Measurements from ENCODE around the gene GLS2.
"Not testable (repeated sequence)": the region's sequence is repeated elsewhere in the genome, so short reads cannot be mapped to it uniquely, and the experiment has no call there.

GLS2 gene

GRCh38 chr12:56448860-56449621 is 38.9 kb downstream of the GLS2 start, which contains the start of gene TIMELESS:
Gene TIMELESS (minus strand): TSS chr12:56449426. CDS start chr12:56434170, 15,256 bp downstream.
- DNase-seq (ENCODE audit: extremely low spot score) = peak; percentile 92
- ChIA-PET POLR2A (interaction anchor here (0.7 to 5.1 kb wide), 33 partner anchors 8 to 693 kb away, joined by 3 to 68 read pairs (median 5); partner anchors contain the start of genes CNPY2, ESYT1, PA2G4 and PAN2), CTCF (interaction anchor here (0.9 to 1.0 kb wide), 2 partner anchors 11 to 15 kb away, joined by 3 read pairs; no protein-coding TSS in a partner anchor)
- TF ChIP-seq L3MBTL2 (conservative IDR thresholded peaks at IDR 0.05) (peak; percentile 98), LEF1 (IDR thresholded peaks at IDR 0.05; ENCODE audit: borderline replicate concordance) (no peak)

DNA sequence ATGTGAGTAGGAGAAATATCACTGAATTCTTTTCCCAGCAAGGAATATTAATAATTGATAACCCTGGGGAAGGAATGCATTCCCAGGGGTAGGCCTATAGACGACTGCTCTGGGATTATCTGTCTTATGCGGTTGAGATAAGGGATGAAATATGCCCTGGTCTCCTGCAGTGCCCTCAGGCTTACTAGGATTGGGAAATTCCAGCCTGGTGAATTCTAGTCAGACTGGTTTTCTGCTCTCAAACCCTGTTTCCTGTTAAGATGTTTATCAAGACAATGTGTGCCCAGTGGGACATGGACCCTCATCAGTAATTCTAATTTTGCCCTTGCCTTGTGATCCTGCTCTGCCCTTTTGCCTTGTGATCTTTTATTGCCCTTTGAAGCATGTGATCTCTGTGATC is 44.8 kb downstream of the GLS2 start:
- CTCF ChIA-PET; POLR2A ChIA-PET; DNase-seq (ENCODE audit: extremely low spot score): not testable (repeated sequence)

- ChIA-PET CTCF (interaction anchor here (1.6 kb wide), 1 partner anchor 12 kb away, joined by 3 read pairs; the partner anchor contains the start of gene TIMELESS), POLR2A (interaction anchor here (0.9 to 2.7 kb wide), 2 partner anchors 11 to 26 kb away, joined by 5 to 18 read pairs; partner anchors contain the start of gene TIMELESS)
- DNase-seq (ENCODE audit: extremely low spot score) = no peak
- TF ChIP-seq SP1 (IDR thresholded peaks at IDR 0.05) = no peak
- peak; percentile 81 for TF ChIP-seq PKNOX1 (IDR thresholded peaks at IDR 0.05)
Observed at GRCh38 chr12:56437430-56438176, 50.4 kb downstream of the GLS2 start.

DNA sequence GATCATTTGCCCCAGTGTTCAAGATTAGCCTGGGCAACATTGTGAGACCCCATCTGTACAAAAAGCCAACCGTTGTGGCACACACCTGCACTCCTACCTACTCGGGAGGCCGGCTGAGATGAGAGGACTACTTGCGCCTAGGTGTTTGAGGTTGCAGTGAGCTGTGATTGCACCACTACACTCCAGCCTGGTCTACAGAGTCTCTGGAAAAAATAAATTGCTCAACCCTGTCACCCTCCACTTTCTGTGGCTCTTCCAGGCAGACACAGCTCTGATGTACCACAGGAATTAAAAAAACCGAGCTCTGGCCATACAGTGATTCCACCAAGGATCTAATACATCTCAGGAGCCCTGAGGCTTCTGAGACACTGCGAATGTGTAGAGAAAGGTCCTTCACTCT is 53.1 kb downstream of the GLS2 start:
- DNase-seq (ENCODE audit: extremely low spot score) = no peak
- POLR2A ChIA-PET = interaction anchor here (1.8 kb wide), 1 partner anchor 14 kb away, joined by 8 read pairs; the partner anchor contains the start of gene TIMELESS
- CTCF ChIA-PET = no interaction called here
- no peak for TF ChIP-seq SP1 (IDR thresholded peaks at IDR 0.05)
- no peak for TF ChIP-seq NFRKB (IDR thresholded peaks at IDR 0.05)
- TF ChIP-seq FOXA1 (IDR thresholded peaks at IDR 0.05) = no peak
- no peak for TF ChIP-seq SUZ12 (IDR thresholded peaks at IDR 0.05)
- no peak for TF ChIP-seq TARDBP (IDR thresholded peaks at IDR 0.05)
- no peak for TF ChIP-seq L3MBTL2 (conservative IDR thresholded peaks at IDR 0.05)
- TF ChIP-seq LEF1 (IDR thresholded peaks at IDR 0.05; ENCODE audit: borderline replicate concordance) = no peak
- no peak for TF ChIP-seq HDGF (IDR thresholded peaks at IDR 0.05; ENCODE audit: borderline replicate concordance)
- TF ChIP-seq ELF4 (IDR thresholded peaks at IDR 0.05) = no peak
- no peak for TF ChIP-seq CTBP1 (IDR thresholded peaks at IDR 0.05; ENCODE audit: borderline replicate concordance)

- ChIA-PET CTCF (no interaction called here), POLR2A (interaction anchor here (2.4 kb wide), 1 partner anchor 18 kb away, joined by 13 read pairs; the partner anchor contains the start of gene TIMELESS)
- TF ChIP-seq CTBP1 (IDR thresholded peaks at IDR 0.05; ENCODE audit: borderline replicate concordance) (no peak), LEF1 (IDR thresholded peaks at IDR 0.05; ENCODE audit: borderline replicate concordance) (no peak), ARNT (IDR thresholded peaks at IDR 0.05) (no peak), BHLHE40 (IDR thresholded peaks at IDR 0.05; ENCODE audit: borderline replicate concordance) (no peak), SUZ12 (IDR thresholded peaks at IDR 0.05) (no peak), ELF4 (IDR thresholded peaks at IDR 0.05) (no peak), FOXA1 (IDR thresholded peaks at IDR 0.05) (no peak), ZNF384 (IDR thresholded peaks at IDR 0.05) (no peak), SP1 (IDR thresholded peaks at IDR 0.05) (no peak), FOXM1 (IDR thresholded peaks at IDR 0.05; ENCODE audit: borderline replicate concordance) (no peak)
- no peak for DNase-seq (ENCODE audit: extremely low spot score)
Observed at GRCh38 chr12:56431850-56432249, 56.1 kb downstream of the GLS2 start.

DNA sequence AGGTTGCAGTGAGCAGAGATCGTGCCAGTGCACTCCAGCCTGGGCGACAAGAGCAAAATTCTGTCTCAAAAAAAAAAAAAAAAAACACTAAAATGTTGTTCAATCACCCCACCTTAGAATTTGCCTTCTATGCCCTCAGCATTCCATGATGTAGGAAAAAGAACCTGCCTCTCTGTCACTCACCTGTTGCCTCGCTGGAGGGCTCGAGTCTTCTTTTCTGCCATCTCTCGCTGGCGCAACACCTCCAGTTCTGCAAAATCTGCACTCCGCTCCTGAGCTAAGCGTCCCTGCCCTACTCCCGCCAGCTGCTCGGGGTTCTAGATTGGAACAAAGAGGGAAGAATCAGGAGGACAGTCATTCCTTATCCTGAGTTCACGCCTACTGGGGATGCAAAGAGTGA is 56.7 kb downstream of the GLS2 start:
- TF ChIP-seq HDGF (IDR thresholded peaks at IDR 0.05; ENCODE audit: borderline replicate concordance) (no peak), TARDBP (IDR thresholded peaks at IDR 0.05) (no peak)
- ChIA-PET CTCF (no interaction called here), POLR2A (no interaction called here)
- no peak for DNase-seq (ENCODE audit: extremely low spot score)

GRCh38 chr12:56425940-56426438 is 62.0 kb downstream of the GLS2 start:
- ChIA-PET POLR2A (interaction anchor here (1.7 kb wide), 1 partner anchor 24 kb away, joined by 6 read pairs; the partner anchor contains the start of gene TIMELESS), CTCF (no interaction called here)
- TF ChIP-seq ARNT (IDR thresholded peaks at IDR 0.05) (no peak), L3MBTL2 (conservative IDR thresholded peaks at IDR 0.05) (no peak), SP1 (IDR thresholded peaks at IDR 0.05) (no peak), TARDBP (IDR thresholded peaks at IDR 0.05) (no peak), PKNOX1 (IDR thresholded peaks at IDR 0.05) (no peak), FOXK2 (IDR thresholded peaks at IDR 0.05) (no peak), ZNF384 (IDR thresholded peaks at IDR 0.05) (no peak), LEF1 (IDR thresholded peaks at IDR 0.05; ENCODE audit: borderline replicate concordance) (no peak), FOXA1 (IDR thresholded peaks at IDR 0.05) (no peak), HDGF (IDR thresholded peaks at IDR 0.05; ENCODE audit: borderline replicate concordance) (no peak), FOXM1 (IDR thresholded peaks at IDR 0.05; ENCODE audit: borderline replicate concordance) (no peak), BHLHE40 (IDR thresholded peaks at IDR 0.05; ENCODE audit: borderline replicate concordance) (no peak), SUZ12 (IDR thresholded peaks at IDR 0.05) (no peak), ELF4 (IDR thresholded peaks at IDR 0.05) (no peak), NFRKB (IDR thresholded peaks at IDR 0.05) (no peak), CTBP1 (IDR thresholded peaks at IDR 0.05; ENCODE audit: borderline replicate concordance) (no peak)
- no peak for DNase-seq (ENCODE audit: extremely low spot score)
